GM19193 (cell line): Measurements from ENCODE around the gene ADAM11.

ENCODE experiments used
- POLR2A ChIP-seq: IDR thresholded peaks from 4 replicates; pipeline ENCODE4 v1.6.1; 2011; ENCODE audit not compliant: insufficient read depth, insufficient read length; ENCODE audit errors: extremely low read depth

Gene ADAM11

GRCh38 chr17:44795928-44796327, 37.1 kb downstream of the ADAM11 start:
- no peak for TF ChIP-seq POLR2A

- no peak for TF ChIP-seq POLR2A
Observed at GRCh38 chr17:44796731-44797130, 37.9 kb downstream of the ADAM11 start.

- no peak for TF ChIP-seq POLR2A
Observed at GRCh38 chr17:44797802-44798201, 39.0 kb downstream of the ADAM11 start.

- TF ChIP-seq POLR2A, result no peak
Observed at GRCh38 chr17:44798356-44798755, 39.6 kb downstream of the ADAM11 start.

GRCh38 chr17:44801880-44802279, 43.1 kb downstream of the ADAM11 start:
- TF ChIP-seq POLR2A, result no peak

- TF ChIP-seq POLR2A, result no peak
Observed at GRCh38 chr17:44804302-44805089, 45.7 kb downstream of the ADAM11 start.

- no peak for TF ChIP-seq POLR2A
Observed at GRCh38 chr17:44807093-44807816, 48.5 kb downstream of the ADAM11 start.

GRCh38 chr17:44807817-44808155, 49.0 kb downstream of the ADAM11 start:
- no peak for TF ChIP-seq POLR2A

GRCh38 chr17:44808156-44808555, 49.4 kb downstream of the ADAM11 start:
- no peak for TF ChIP-seq POLR2A

- TF ChIP-seq POLR2A, result no peak
Observed at GRCh38 chr17:44812263-44812662, 53.5 kb downstream of the ADAM11 start.

GRCh38 chr17:44820631-44821212, 61.9 kb downstream of the ADAM11 start:
- no peak for TF ChIP-seq POLR2A

GRCh38 chr17:44826123-44826790, 67.5 kb downstream of the ADAM11 start:
- no peak for TF ChIP-seq POLR2A

GRCh38 chr17:44827863-44828262, 69.1 kb downstream of the ADAM11 start:
- TF ChIP-seq POLR2A, result no peak

GRCh38 chr17:44828919-44829522, 70.2 kb downstream of the ADAM11 start:
- TF ChIP-seq POLR2A, result no peak
